Skin of body (tissue), 2 donors: ENCODE data around the gene CASZ1. TPM values are rescaled to one million over a fixed set of nuclear protein-coding genes. Genes with fewer than 3 reads are reported as not detected.

Source experiments
- DNase-seq: peaks from one replicate; lab custom pipeline; 2025; lab: John Stamatoyannopoulos, UW
- total RNA-seq: library from RNA; depleted of rRNA; stranded (reverse); fragments of >200 nt; gene quantifications from one replicate; pipeline ENCODE4 v1.2.3, GENCODE V29; 2014

CASZ1 gene
- total RNA-seq, 1 donor from 2014 or later: 34.0 TPM

- no peak for DNase-seq
Observed at GRCh38 chr1:10674222-10674621, 122.2 kb downstream of the CASZ1 start.

DNA sequence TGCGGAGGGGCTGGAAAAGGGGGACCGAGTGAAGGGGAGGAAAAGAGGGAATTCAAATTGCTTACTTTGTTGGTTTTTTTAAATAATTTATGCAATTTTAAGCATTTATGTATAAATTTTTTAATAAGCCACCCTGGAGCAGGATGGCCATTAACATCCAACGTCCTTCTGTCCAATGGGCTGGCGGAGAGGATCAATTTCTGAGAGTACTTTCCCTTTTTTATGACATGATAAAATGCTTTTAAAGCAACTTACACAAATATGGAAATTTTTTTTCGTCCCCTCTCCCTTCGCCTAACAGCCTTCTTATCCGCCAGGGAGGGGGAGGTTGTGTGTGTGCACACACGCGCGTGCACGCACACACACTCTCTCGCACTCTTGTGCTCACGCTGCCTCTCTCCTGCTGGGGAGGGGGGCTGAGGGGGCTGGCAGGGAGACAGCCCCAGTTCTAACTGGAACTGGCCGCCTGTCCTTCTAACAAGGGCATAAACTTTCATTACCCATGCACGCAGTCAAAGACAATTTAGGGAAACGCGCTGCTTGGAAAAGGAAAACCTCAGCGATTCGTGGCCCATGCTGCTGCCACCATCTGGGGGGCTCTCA lies 123.2 kb downstream of the CASZ1 start:
- DNase-seq: no peak

DNA sequence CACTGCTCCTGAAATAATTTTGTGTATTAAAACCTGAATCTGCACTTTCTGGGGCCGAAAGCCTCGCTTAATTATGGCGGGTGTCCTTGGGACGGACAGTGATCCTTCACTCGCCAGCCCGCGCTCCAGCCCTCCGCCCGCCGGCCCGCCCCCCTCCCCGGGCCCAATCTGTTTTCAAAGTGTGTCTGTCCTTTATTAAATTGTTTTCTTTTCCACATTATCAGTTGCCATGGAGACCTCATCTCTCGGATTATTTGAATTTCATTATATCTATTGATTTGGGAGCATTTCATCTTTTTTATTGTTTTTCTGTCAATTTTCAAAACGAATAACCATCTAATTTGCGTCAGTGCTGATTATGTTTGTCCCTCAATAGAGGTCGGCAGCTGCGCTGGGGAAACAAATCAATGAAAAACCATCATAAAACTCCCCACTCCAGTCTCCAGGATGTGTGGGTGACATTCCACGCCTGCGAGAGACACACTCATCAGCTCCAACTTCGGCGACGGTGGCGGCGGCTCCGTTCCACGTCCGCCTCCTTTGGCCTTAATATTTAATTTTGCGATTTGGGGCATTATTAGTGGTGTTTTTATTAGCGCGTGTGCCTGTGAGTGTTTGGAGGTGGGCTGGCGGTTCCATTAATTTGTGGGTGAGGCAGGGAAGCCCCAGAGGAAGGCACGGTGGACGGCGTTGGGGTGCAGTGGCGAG lies 123.9 kb downstream of the CASZ1 start:
- DNase-seq: no peak

GRCh38 chr1:10671622-10672342 lies 124.7 kb downstream of the CASZ1 start:
- no peak for DNase-seq

- no peak for DNase-seq
Observed at GRCh38 chr1:10671090-10671489, 125.4 kb downstream of the CASZ1 start.

GRCh38 chr1:10670190-10670589 lies 126.3 kb downstream of the CASZ1 start:
- DNase-seq: no peak

GRCh38 chr1:10669570-10669969 lies 126.9 kb downstream of the CASZ1 start:
- DNase-seq: no peak

GRCh38 chr1:10667861-10668761 lies 128.3 kb downstream of the CASZ1 start:
- peak; percentile 37 for DNase-seq

GRCh38 chr1:10665930-10666850 lies 130.3 kb downstream of the CASZ1 start:
- no peak for DNase-seq

- DNase-seq: no peak
Observed at GRCh38 chr1:10665226-10665625, 131.2 kb downstream of the CASZ1 start.

- no peak for DNase-seq
Observed at GRCh38 chr1:10664251-10664650, 132.2 kb downstream of the CASZ1 start.

- DNase-seq: no peak
Observed at GRCh38 chr1:10663678-10664035, 132.8 kb downstream of the CASZ1 start.

DNA sequence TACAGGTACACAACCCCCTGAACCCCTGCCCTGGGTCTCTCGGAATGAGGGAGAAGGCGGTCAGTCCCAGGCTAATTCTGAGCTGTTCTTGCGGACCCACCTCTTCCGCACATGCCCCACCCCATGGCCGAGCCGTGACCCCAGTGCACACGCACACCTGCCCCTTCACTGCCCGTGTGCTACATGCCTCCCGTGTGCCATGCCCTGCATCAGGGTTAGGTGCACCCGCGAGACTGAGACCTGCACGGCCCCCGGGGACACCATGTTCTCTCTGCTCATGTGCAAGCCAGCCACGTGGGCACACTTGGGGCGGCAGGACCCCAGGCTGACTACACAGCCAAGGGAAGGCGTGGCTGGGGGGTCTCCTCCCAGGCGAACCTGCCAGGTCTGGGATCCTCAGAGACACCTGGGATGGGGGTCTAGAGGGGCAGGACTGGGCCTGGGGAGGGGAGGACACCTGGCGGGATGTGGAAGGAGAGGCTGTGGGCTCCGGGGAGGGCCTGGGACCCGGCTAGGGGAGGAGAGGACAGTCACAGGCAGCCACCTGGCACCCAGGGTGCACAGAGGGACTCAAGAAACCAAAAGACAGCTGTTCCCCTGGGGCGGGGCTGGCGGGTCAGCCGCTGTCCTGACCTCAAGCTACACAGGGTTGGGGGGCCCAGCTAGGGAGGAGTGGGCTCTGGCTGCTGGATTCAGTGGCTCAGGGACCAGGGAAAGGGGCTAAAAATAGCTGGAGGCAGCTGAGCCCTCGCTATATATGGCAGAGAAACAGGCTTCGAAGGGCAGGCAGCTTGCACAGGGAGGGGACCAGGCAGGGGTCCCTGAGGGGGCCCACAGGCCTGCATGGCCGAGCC lies 133.4 kb downstream of the CASZ1 start:
- peak; percentile 30 for DNase-seq

- DNase-seq: no peak
Observed at GRCh38 chr1:10662090-10662688, 134.3 kb downstream of the CASZ1 start.

GRCh38 chr1:10661453-10661852 lies 135.0 kb downstream of the CASZ1 start:
- DNase-seq: no peak

DNA sequence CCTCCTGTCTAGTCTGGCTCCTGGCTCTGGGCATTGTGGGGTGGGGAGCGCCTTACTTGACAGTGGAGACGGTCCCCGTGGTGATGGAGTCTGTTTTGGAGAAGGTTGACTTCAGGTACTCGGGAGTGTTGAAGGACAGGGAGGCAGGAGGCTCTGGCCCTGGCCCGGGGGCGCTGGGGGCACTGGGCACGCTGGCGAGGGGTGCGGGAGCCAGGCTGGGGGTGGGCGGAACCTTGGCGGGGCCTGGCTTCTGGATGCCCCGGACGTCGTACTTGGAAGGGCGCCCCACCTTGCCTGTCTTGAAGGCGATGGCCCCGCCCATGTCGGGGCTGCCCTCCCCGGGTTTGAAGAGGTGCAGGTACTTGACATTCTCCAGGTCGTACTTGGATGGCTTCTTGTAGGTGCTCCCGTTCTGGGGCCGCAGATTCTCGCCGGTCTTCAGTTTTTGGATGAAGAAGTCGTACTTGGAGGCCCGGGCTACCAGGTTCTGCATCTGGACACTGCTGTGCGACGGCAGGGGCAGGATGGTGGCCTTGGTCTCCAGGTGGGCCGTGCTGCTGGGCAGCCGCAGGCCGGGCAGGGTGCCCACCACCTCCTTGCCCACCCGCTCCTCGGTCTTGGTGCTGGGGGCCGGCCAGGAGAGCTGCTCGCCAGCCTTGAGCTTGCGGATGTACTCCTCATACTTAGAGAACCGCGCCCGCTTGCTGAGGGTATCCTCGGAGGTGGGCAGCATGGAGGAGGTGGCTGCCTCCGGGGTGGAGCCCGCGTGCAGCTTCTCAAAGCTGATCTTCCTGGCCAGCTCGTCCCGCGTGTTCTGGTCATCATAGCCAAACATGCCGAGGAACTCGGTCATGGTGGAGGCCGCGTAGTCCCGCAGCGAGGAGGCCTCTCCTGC lies 136.6 kb downstream of the CASZ1 start:
- no peak for DNase-seq

- DNase-seq: no peak
Observed at GRCh38 chr1:10659218-10659617, 137.2 kb downstream of the CASZ1 start.

- no peak for DNase-seq
Observed at GRCh38 chr1:10658396-10659066, 137.9 kb downstream of the CASZ1 start.
